ENCODE results near the gene VAMP1.

DNA sequence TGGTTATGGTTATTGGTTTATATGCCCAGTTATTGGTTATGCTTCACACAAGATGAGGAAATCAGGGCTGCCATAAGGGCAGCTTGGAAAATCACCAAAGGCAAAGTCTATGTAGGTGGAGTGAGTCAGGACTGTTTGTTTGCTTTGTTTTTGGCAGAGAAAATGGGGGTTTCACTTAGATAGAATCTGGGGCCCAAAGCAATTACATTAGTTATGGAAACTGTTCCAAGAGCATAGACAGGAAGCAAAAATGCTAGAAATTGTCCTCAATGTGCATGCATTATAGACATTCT is 2.2 kb downstream of the VAMP1 start:
- TF ChIP-seq, protein P1, sequence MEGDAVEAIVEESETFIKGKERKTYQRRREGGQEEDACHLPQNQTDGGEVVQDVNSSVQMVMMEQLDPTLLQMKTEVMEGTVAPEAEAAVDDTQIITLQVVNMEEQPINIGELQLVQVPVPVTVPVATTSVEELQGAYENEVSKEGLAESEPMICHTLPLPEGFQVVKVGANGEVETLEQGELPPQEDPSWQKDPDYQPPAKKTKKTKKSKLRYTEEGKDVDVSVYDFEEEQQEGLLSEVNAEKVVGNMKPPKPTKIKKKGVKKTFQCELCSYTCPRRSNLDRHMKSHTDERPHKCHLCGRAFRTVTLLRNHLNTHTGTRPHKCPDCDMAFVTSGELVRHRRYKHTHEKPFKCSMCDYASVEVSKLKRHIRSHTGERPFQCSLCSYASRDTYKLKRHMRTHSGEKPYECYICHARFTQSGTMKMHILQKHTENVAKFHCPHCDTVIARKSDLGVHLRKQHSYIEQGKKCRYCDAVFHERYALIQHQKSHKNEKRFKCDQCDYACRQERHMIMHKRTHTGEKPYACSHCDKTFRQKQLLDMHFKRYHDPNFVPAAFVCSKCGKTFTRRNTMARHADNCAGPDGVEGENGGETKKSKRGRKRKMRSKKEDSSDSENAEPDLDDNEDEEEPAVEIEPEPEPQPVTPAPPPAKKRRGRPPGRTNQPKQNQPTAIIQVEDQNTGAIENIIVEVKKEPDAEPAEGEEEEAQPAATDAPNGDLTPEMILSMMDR (IDR thresholded peaks at IDR 0.05; ENCODE audit: insufficient read depth, low read length): no peak
- no peak for TF ChIP-seq POLR2AphosphoS5 (IDR thresholded peaks at IDR 0.05; ENCODE audit: low read depth)
- no peak for TF ChIP-seq GABPA (IDR thresholded peaks at IDR 0.05; ENCODE audit: low read depth)

All from HL-60 (cell line).